Bronchial epithelial cell (primary cell): ENCODE results near the gene F2RL3. TPM values are rescaled to one million over a fixed set of nuclear protein-coding genes. Genes with fewer than 3 reads are reported as not detected.

ENCODE experiments used
- DNase-seq: peaks from one replicate; pipeline ENCODE4 v3.0.0-alpha.2; 2010; ENCODE audit warnings: low read depth
- FAIRE-seq: peaks from 2 replicates; lab custom pipeline; 2011; peaks lifted over from hg19 to GRCh38; lab: Jason Lieb, UNC
- H3K27me3 ChIP-seq: 2 replicates; pipeline ENCODE4 v1.5.1; 2011; ENCODE audit warnings: low read length; ENCODE audit not compliant: control insufficient read depth, insufficient read depth
- H3K36me3 ChIP-seq: 2 replicates; pipeline ENCODE4 v1.5.1; 2011; ENCODE audit warnings: low read length; ENCODE audit not compliant: control insufficient read depth, insufficient read depth
- H3K4me3 ChIP-seq: 2 replicates; pipeline ENCODE4 v1.5.1; 2011; ENCODE audit warnings: mild to moderate bottlenecking, low read depth, low read length, control low read depth
- total RNA-seq: library from RNA; depleted of rRNA; stranded (reverse); fragments of >200 nt; gene quantifications from 2 replicates; pipeline ENCODE4 v1.2.1, GENCODE V29; 2014
- TF ChIP-seq, protein P1 (sequence below): IDR thresholded peaks from 2 replicates; pipeline ENCODE4 v1.5.1; 2011; ENCODE audit warnings: mild to moderate bottlenecking, moderate library complexity, low read length, control low read depth, inconsistent platforms; ENCODE audit not compliant: insufficient read depth, severe bottlenecking

F2RL3 gene
- total RNA-seq, 1 donor from 2014 or later: not detected

GRCh38 chr19:16892868-16893685 lies 4.3 kb downstream of the F2RL3 start:
- no peak overlapping the region for H3K4me3 ChIP-seq
- DNase-seq (no peak), FAIRE-seq (no peak)
- H3K36me3 ChIP-seq: no peaks in the 10 kb centered on the region
- TF ChIP-seq, protein P1, sequence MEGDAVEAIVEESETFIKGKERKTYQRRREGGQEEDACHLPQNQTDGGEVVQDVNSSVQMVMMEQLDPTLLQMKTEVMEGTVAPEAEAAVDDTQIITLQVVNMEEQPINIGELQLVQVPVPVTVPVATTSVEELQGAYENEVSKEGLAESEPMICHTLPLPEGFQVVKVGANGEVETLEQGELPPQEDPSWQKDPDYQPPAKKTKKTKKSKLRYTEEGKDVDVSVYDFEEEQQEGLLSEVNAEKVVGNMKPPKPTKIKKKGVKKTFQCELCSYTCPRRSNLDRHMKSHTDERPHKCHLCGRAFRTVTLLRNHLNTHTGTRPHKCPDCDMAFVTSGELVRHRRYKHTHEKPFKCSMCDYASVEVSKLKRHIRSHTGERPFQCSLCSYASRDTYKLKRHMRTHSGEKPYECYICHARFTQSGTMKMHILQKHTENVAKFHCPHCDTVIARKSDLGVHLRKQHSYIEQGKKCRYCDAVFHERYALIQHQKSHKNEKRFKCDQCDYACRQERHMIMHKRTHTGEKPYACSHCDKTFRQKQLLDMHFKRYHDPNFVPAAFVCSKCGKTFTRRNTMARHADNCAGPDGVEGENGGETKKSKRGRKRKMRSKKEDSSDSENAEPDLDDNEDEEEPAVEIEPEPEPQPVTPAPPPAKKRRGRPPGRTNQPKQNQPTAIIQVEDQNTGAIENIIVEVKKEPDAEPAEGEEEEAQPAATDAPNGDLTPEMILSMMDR: no peak
- H3K27me3 ChIP-seq: no peaks in the 10 kb centered on the region

DNA sequence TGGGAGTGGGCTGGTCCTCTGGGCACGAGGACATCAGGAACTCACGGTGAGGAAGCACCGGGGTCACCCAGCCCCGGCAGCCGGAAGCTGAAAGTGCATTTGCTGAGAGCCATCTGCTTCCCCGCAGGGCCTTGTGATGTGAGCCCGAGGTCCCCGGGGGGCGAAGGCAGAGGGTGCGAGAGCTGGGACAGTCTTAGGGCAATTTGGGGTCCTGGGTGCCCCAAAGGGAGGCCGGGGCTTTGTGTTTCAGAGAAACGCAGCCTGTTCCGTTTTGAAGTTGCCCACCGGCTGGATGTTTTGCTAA lies 4.8 kb downstream of the F2RL3 start:
- TF ChIP-seq, protein P1: no peak
- Histone ChIP-seq H3K4me3 (no peak overlapping the region), H3K36me3 (no peaks in the 10 kb centered on the region), H3K27me3 (no peaks in the 10 kb centered on the region)
- DNase-seq (no peak), FAIRE-seq (no peak)

- TF ChIP-seq, protein P1: no peak
- no peak overlapping the region for H3K4me3 ChIP-seq
- no peak for DNase-seq
- FAIRE-seq: no peak
- no peaks in the 10 kb centered on the region for H3K27me3 ChIP-seq
- no peaks in the 10 kb centered on the region for H3K36me3 ChIP-seq
These were observed 5.3 kb downstream of the F2RL3 start for GRCh38 chr19:16894080-16894479.

- H3K27me3 ChIP-seq: no peaks in the 10 kb centered on the region
- peak overlapping the region; percentile 49 for H3K4me3 ChIP-seq
- TF ChIP-seq, protein P1: no peak
- H3K36me3 ChIP-seq: no peaks in the 10 kb centered on the region
- FAIRE-seq: no peak
- no peak for DNase-seq
These were observed 6.8 kb downstream of the F2RL3 start for GRCh38 chr19:16895467-16896145.

DNA sequence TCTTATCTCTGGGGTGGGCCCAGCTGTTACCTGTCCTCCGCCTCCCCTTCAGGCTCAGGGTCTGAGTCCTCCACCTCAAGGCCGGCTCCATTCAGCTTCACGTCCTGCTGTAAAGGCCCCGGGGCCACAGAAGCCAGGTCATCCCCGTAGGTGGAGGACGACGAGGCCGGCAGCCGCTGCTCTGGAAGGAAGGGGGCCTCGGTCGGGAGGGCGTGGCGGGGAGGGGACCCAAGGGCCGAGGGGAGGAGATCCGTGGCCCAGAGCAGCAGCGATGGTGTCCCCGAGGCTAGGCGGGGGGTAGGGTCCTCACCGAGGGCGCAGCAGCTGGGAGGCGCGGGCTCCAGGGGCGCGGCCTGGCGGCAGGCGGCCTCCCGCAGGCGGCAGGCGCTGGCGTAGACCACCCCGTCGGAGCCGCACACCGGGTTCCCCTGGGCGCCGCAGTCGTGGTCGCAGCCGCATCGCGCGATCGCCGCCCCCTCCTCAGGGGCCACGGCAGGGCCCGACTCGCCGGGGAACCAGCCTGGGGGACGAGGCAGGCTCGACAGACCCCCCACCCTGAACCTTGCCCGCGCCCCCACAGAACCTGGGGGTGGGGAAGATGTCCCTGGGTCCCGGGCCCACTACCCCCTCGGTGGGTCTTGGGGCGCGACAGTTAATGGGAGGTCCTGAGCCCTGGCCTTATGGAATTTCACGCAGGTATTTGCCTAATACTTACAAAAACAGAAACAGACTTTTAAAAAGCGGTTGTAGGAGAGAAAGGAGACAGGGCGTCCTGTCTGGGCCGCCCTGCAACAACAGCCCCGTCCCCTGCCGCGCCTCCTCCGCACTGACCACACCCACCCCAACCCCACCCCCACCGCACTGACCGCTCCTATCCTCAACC lies 7.6 kb downstream of the F2RL3 start:
- TF ChIP-seq, protein P1: no peak
- Histone ChIP-seq H3K4me3 (peak overlapping the region; percentile 49), H3K27me3 (no peaks in the 10 kb centered on the region), H3K36me3 (no peaks in the 10 kb centered on the region)
- DNase-seq (no peak), FAIRE-seq (no peak)
